ENCODE data around the gene ROR1.

DNA sequence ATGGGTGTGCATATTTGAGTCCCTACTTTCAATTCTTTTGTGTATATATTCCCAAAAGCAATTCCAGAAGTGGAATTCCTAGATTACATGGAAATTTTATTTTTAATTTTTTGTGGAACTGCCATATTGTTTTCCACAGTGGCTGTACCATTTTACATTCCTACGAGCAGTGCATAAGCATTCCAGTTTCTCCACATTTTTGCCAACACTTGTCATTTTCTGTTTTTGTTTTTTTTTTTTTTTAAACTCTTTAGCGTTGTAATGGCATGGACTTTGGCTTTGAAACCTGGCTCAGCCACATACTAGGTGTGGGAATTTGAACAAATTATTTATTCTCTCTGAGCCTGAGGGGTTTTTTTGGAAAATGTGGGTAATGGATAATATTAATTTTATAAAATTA lies 215.1 kb downstream of the ROR1 start:
- TF ChIP-seq, protein P1, sequence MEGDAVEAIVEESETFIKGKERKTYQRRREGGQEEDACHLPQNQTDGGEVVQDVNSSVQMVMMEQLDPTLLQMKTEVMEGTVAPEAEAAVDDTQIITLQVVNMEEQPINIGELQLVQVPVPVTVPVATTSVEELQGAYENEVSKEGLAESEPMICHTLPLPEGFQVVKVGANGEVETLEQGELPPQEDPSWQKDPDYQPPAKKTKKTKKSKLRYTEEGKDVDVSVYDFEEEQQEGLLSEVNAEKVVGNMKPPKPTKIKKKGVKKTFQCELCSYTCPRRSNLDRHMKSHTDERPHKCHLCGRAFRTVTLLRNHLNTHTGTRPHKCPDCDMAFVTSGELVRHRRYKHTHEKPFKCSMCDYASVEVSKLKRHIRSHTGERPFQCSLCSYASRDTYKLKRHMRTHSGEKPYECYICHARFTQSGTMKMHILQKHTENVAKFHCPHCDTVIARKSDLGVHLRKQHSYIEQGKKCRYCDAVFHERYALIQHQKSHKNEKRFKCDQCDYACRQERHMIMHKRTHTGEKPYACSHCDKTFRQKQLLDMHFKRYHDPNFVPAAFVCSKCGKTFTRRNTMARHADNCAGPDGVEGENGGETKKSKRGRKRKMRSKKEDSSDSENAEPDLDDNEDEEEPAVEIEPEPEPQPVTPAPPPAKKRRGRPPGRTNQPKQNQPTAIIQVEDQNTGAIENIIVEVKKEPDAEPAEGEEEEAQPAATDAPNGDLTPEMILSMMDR (IDR thresholded peaks at IDR 0.05), result no peak
- TF ChIP-seq POLR2A (IDR thresholded peaks at IDR 0.05), result no peak

All from right lobe of liver (tissue), 4 donors.